ENCODE measurements around the gene CCDC59.

CCDC59 gene

GRCh38 chr12:82314406-82314892, 43.7 kb downstream of the CCDC59 start:
- DNase-seq (ENCODE audit: low spot score) = no peak

All from GM03348 (cell line).